Measurements from ENCODE around the gene TXNRD2.

DNA sequence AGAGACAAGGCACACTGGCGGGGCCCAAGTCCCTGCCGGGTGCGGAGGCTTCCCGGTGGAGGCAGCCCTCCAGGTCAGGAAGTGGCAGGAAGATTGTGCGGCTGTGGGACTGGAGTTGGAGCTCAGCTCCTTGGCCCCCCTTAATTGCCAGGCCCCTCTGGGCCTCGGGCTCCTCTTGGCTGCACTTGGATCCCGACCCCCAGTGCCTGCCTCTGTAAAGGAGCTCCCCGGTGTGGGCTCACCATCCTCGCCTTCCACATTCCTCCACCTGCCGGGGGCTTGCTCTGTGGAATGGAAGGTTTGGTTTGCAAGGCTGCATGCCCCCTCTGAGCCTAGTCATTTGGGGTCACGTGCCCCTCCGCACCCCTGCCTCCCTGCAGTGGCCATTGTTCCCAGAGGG lies 38.1 kb downstream of the TXNRD2 start:
- no peak for TF ChIP-seq EZH2 (IDR thresholded peaks at IDR 0.05; ENCODE audit: borderline replicate concordance, insufficient read depth, low read depth, low read length, poor library complexity, severe bottlenecking)
- TF ChIP-seq, protein P1, sequence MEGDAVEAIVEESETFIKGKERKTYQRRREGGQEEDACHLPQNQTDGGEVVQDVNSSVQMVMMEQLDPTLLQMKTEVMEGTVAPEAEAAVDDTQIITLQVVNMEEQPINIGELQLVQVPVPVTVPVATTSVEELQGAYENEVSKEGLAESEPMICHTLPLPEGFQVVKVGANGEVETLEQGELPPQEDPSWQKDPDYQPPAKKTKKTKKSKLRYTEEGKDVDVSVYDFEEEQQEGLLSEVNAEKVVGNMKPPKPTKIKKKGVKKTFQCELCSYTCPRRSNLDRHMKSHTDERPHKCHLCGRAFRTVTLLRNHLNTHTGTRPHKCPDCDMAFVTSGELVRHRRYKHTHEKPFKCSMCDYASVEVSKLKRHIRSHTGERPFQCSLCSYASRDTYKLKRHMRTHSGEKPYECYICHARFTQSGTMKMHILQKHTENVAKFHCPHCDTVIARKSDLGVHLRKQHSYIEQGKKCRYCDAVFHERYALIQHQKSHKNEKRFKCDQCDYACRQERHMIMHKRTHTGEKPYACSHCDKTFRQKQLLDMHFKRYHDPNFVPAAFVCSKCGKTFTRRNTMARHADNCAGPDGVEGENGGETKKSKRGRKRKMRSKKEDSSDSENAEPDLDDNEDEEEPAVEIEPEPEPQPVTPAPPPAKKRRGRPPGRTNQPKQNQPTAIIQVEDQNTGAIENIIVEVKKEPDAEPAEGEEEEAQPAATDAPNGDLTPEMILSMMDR (IDR thresholded peaks at IDR 0.05): no peak
